Liver (tissue), 3 donors: ENCODE measurements around the gene NCKAP5L.

ENCODE experiments used
- CTCF ChIP-seq: fragments of 150-350 bp; IDR thresholded peaks from 2 replicates; pipeline ENCODE4 v1.5.1; 2017; ENCODE audit warnings: improper control_type of control experiment, low read depth, low read length; ENCODE audit not compliant: missing input control
- EGR1 ChIP-seq, 2 donors: IDR thresholded peaks; 2 replicates each; pipeline ENCODE4 v1.6.1; 2016 to 2018; ENCODE audit warnings: antibody characterized with exemption in 2 of 2, low read depth in 2 of 2
- FOXA1 ChIP-seq: IDR thresholded peaks from 2 replicates; pipeline ENCODE4 v1.6.1; 2016; ENCODE audit warnings: antibody characterized with exemption
- RXRA ChIP-seq, 2 donors: IDR thresholded peaks; 2 replicates each; pipeline ENCODE4 v1.6.1; 2017 to 2018; ENCODE audit warnings: antibody characterized with exemption in 2 of 2, mild to moderate bottlenecking in 1 of 2
- YY1 ChIP-seq: IDR thresholded peaks from 2 replicates; pipeline ENCODE4 v1.6.1; 2016; ENCODE audit warnings: antibody characterized with exemption, mild to moderate bottlenecking
- TF ChIP-seq, protein P1 (sequence below): IDR thresholded peaks from 2 replicates; pipeline ENCODE4 v1.6.1; 2016; ENCODE audit warnings: antibody characterized with exemption
- TF ChIP-seq, protein P2 (sequence below): IDR thresholded peaks from 2 replicates; pipeline ENCODE4 v1.6.1; 2016; ENCODE audit warnings: antibody characterized with exemption, mild to moderate bottlenecking
- donor health status: healthy.
- donor health status: healthy.

DNA sequence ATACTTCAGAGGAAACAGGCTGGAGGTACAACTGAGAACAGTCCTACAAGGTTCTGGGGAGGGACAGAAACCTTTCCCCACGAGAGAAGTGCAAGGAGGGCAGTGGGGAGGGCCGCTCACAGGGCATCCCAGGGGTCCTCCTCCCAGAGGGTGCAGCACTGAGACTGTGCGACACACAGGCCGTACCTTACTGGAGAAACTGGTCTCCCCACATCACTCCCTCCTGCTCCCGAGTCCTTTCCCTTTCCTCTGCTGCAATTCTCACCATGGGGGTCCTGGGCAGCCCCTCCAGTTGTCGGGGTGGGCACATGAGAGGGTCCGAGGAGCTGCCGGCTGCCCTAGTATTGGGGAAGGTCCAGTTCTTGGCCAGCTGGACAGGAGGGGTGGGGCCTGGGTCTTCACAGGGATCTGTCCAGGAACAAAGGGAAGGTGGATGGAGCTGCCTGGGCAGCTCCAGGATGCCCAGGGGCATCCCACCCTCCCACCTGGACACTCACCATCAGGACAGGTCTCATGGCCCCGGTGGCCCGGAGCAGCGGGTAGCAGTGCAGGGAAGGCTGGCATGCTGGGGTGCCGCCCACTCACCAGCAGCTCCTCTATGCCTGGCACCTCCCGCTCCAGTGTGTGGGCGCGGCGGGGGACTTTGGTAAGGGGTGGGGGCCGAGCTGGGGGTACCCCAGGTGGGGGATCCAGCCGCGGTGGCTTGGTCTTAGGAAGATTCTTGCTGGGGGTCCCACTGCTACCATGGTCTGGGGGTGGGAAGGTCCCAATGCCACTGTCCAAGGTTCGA is 35.8 kb downstream of the NCKAP5L start:
- TF ChIP-seq, protein P1, sequence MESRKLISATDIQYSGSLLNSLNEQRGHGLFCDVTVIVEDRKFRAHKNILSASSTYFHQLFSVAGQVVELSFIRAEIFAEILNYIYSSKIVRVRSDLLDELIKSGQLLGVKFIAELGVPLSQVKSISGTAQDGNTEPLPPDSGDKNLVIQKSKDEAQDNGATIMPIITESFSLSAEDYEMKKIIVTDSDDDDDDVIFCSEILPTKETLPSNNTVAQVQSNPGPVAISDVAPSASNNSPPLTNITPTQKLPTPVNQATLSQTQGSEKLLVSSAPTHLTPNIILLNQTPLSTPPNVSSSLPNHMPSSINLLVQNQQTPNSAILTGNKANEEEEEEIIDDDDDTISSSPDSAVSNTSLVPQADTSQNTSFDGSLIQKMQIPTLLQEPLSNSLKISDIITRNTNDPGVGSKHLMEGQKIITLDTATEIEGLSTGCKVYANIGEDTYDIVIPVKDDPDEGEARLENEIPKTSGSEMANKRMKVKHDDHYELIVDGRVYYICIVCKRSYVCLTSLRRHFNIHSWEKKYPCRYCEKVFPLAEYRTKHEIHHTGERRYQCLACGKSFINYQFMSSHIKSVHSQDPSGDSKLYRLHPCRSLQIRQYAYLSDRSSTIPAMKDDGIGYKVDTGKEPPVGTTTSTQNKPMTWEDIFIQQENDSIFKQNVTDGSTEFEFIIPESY: no peak
- no peak for TF ChIP-seq FOXA1
- TF ChIP-seq CTCF: no peak
- no peak for TF ChIP-seq RXRA (IDR thresholded peaks at IDR 0.05)
- TF ChIP-seq, protein P2, sequence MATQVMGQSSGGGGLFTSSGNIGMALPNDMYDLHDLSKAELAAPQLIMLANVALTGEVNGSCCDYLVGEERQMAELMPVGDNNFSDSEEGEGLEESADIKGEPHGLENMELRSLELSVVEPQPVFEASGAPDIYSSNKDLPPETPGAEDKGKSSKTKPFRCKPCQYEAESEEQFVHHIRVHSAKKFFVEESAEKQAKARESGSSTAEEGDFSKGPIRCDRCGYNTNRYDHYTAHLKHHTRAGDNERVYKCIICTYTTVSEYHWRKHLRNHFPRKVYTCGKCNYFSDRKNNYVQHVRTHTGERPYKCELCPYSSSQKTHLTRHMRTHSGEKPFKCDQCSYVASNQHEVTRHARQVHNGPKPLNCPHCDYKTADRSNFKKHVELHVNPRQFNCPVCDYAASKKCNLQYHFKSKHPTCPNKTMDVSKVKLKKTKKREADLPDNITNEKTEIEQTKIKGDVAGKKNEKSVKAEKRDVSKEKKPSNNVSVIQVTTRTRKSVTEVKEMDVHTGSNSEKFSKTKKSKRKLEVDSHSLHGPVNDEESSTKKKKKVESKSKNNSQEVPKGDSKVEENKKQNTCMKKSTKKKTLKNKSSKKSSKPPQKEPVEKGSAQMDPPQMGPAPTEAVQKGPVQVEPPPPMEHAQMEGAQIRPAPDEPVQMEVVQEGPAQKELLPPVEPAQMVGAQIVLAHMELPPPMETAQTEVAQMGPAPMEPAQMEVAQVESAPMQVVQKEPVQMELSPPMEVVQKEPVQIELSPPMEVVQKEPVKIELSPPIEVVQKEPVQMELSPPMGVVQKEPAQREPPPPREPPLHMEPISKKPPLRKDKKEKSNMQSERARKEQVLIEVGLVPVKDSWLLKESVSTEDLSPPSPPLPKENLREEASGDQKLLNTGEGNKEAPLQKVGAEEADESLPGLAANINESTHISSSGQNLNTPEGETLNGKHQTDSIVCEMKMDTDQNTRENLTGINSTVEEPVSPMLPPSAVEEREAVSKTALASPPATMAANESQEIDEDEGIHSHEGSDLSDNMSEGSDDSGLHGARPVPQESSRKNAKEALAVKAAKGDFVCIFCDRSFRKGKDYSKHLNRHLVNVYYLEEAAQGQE: no peak
- no peak for TF ChIP-seq EGR1 (IDR thresholded peaks at IDR 0.05; ENCODE audit: low read depth in 2 of 2)
- TF ChIP-seq YY1: no peak
